GM12891 (cell line): ENCODE data around the gene GPSM1.

Experiments used
- DNase-seq: peaks from one replicate; pipeline ENCODE4 v3.0.0; 2011; ENCODE audit warnings: low spot score; ENCODE audit not compliant: insufficient read length
- FAIRE-seq: peaks from 2 replicates; lab custom pipeline; 2011; peaks lifted over from hg19 to GRCh38; lab: Jason Lieb, UNC
- PAX5 ChIP-seq: IDR thresholded peaks from 2 replicates; pipeline ENCODE4 v1.6.1; 2011; ENCODE audit warnings: low read length, moderate library complexity, mild to moderate bottlenecking; ENCODE audit not compliant: insufficient read depth, severe bottlenecking
- POLR2A ChIP-seq: IDR thresholded peaks from 2 replicates; pipeline ENCODE4 v1.6.1; 2011; ENCODE audit warnings: low read depth, low read length, control low read depth
- POLR2AphosphoS5 ChIP-seq: IDR thresholded peaks from 2 replicates; pipeline ENCODE4 v1.6.1; 2011; ENCODE audit warnings: low read depth, low read length, control low read depth
- POU2F2 ChIP-seq: IDR thresholded peaks from 2 replicates; pipeline ENCODE4 v1.6.1; 2011; ENCODE audit warnings: low read depth, mild to moderate bottlenecking, control low read depth, low read length, moderate library complexity
- SPI1 ChIP-seq: IDR thresholded peaks from 2 replicates; pipeline ENCODE4 v1.6.1; 2011; ENCODE audit warnings: low read depth, low read length, control low read depth
- TAF1 ChIP-seq: IDR thresholded peaks from 2 replicates; pipeline ENCODE4 v1.6.1; 2011; ENCODE audit warnings: low read depth, low read length, control low read depth

GPSM1 gene

DNA sequence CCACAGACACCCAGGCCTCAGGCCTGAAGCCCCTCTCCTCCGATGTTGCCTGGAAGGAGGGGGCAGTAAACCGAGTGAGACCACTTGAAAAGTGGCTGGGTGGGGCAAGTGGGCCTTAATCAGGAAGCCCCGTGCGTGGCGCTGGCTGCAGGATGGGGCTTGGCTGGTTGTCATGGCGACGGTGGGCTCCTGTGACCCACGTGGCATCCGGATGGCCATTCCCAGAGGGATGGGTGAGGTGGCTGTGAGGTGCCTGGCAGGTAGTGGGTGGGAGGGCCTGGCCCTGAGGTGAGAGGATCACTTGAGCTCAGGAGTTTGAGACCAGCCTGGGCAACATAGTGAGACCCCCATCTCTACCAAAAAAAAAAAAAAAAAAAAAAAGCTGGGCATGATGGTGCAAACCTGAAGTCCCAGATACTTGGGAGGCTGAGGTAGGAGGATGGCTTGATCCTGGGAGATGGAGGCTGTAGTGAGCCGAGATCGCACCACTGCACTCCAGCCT is 5.2 kb downstream of the GPSM1 start:
- FAIRE-seq (no peak), DNase-seq (no peak)
- no peak for TF ChIP-seq POLR2AphosphoS5
- TF ChIP-seq SPI1: no peak
- TF ChIP-seq PAX5: no peak
- no peak for TF ChIP-seq TAF1
- no peak for TF ChIP-seq POU2F2
- no peak for TF ChIP-seq POLR2A

DNA sequence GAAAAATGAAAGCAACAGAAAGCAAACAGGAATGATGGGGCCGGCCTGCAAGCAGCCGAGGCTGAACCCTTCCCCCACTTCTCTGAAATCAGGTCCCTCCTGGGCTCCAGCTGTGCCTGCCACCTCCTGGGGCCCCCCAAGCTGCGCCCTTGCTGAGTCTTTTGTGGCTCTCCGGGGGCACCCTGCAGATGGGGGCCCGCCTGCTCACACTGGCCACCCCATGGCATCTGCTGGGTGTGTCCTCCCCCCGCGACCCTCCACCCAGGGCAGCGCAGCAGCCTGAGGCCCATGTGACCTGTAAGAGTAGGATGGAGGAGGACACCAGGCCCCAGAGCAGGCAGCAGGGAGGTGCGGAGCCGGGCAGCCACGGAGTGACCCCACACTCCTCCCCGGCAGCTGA is 5.7 kb downstream of the GPSM1 start:
- FAIRE-seq (no peak), DNase-seq (no peak)
- TF ChIP-seq POU2F2 (no peak), TAF1 (no peak), PAX5 (no peak), SPI1 (no peak)

DNA sequence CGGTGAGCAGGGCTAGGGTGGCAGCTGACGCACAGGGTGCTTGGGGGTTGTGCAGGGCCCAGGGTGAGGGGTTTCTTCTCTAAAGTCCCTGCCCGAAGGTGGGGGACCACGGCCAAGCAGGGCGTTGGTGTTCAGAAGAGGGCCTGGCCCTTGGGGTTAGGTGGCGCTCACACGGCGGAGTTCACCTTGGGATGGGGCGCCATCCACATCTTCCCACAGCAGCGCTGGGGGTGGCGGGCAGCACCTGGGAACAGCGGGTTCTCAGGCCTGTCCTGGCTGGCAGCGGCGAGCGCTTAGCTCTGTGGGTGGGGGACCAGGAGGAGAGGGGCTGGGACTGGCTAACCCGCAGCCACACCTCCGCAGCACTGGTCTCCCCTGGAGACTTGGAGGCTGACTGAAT is 6.1 kb downstream of the GPSM1 start:
- TF ChIP-seq PAX5 (no peak), POLR2AphosphoS5 (no peak), POU2F2 (no peak), POLR2A (no peak), SPI1 (no peak), TAF1 (no peak)
- no peak for DNase-seq
- no peak for FAIRE-seq

DNA sequence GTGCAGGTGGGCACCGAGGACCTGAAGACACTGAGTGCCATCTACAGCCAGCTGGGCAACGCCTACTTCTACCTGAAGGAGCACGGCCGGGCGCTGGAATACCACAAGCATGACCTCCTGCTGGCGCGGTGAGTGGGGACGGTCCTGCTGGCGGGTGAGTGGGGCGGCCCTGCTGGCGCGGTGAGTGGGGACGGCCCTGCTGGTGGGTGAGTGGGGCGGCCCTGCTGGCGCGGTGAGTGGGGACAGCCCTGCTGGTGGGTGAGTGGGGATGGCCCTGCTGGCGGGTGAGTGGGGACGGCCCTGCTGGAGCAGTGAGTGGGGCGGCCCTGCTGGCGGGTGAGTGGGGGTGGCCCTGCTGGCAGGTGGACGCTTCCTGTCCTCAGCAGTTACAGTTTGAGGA is 7.2 kb downstream of the GPSM1 start:
- no peak for DNase-seq
- TF ChIP-seq POLR2A (no peak), PAX5 (no peak), SPI1 (no peak), POLR2AphosphoS5 (no peak), POU2F2 (no peak), TAF1 (no peak)
- no peak for FAIRE-seq

DNA sequence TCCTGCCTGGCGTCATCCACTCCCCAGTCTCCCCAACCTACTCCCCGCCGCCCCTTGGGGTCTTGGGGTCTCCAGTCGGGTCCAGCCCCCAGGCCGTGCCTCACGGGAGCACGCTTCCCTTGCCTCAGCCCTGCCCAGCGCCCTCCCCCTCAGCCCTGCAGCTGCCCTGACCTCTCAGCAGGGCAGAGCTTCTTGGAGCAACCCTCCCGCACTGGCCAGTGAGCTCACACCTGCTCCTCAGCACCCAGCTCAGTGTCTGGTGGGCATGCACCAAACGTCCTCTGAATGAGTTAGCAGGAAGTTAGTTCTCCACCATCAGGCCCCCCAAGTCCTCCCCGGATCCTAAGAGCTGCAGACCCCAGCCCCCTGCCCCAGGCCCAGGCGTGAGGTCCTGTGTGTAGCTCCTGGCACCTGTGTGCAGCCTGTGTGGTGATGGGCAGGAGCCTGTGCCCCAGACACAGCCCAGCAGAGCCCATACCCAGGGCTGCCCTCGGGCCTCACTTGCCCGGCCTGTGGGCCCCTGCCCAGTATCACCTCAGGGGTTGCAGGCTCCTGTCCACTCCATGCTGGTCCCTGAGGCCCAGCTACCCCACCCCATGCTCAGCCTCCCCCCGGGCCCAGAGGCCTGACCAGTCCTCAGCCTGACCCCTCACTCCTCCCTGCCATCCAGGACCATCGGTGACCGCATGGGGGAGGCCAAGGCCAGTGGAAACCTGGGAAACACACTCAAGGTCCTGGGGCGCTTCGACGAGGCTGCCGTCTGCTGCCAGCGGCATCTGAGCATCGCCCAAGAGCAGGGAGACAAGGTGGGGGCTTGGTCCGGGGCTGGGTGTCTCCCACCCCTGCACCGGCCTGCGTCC is 8.2 kb downstream of the GPSM1 start:
- TF ChIP-seq SPI1 (no peak), PAX5 (no peak), POLR2A (no peak), TAF1 (no peak), POU2F2 (no peak), POLR2AphosphoS5 (no peak)
- FAIRE-seq: no peak
- no peak for DNase-seq

DNA sequence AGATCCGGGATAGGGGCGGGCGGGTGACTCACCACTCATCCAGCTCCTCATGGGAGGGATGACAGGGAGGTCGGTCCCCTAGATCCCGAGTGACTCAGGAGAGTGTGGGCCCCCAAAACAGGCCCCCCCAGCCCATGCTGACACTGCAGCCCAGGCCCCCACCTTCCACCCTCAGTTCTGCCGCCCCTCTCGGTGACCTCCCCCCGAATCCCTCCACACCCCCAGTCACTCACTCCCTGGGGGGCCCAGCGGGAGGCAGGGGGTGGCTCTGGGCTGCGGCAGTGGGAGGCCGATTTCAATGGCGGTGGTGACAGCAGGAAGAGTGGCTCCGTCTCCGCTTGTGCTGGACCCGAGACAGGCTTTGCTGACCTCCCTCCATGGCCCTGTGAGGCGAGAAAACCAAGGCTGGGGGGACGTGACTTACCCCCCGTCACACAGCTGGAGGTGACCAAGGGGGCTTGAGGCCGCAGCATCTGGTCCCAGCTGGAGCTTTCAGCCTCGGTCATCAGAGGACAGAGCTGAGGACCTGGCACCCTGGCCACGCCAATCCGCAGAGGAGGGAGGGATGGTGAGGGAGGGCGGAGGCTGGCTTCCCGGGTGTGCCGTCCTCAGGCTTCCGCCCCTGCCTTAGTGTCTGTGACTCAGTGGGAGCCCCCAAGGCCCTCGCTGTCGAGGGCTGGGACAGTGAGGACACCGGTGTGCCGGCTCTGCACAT is 9.0 kb downstream of the GPSM1 start:
- FAIRE-seq (no peak), DNase-seq (no peak)
- no peak for TF ChIP-seq SPI1
- no peak for TF ChIP-seq POU2F2
- TF ChIP-seq POLR2A: no peak
- TF ChIP-seq PAX5: no peak
- TF ChIP-seq POLR2AphosphoS5: no peak
- no peak for TF ChIP-seq TAF1

DNA sequence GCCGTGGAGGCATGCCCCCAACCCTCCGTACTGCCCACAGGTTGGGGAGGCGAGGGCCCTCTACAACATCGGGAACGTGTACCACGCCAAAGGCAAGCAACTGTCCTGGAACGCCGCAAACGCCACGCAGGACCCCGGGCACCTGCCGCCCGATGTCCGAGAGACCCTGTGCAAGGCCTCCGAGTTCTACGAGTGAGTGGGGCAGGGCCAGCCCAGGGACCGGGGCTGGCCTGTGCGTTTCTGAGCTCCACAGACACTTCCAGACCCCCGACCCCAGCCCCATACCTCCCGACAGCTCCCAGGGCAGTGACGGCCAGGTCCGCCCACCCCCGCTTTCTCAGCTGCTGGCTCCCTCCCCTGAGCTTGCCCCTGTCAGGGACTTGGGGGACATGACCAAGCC is 9.5 kb downstream of the GPSM1 start:
- FAIRE-seq: no peak
- TF ChIP-seq POLR2AphosphoS5 (no peak), TAF1 (no peak)
- no peak for DNase-seq

DNA sequence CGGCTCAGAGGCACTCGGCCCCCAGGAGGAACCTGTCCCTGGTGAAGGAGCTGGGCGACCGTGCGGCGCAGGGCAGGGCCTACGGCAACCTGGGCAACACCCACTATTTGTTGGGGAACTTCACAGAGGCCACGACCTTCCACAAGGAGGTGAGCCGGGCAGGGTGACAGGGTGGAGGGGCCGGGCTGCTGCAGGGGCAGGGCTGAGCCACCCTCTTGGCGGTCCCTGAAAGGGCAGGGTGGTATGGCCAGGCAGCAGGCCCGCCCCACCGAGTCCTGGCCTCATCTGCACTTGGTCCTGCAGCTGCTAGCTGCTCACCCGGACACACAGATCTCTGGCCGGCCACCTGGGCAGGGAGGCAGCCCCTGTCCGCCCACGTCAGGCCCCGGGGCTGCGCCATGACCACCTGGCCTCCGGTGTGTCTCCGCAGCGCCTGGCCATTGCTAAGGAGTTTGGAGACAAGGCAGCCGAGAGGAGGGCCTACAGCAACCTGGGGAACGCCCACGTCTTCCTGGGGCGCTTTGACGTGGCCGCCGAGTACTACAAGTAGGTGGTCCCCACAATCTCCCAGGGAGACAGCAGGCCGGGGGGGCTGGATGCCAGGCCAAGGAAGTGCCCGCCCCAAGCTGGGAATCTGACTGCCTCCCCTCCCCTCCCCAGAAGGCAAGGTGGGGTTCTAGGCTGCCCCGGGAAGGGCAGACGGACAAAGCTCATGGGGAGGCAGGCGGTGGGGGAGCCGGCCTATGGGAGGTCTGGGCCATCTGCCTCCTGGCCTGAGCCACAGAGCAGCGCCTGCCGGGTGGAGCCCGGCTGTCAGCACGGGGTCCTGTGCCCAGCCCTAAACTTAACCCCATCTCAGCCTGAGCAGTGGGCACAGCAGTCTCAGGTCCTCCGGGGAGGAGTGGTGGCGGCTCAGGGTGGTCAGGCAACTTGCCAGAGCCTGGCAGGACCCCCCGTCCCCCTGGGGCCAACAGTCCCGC is 10.4 kb downstream of the GPSM1 start:
- FAIRE-seq (no peak), DNase-seq (no peak)
- TF ChIP-seq SPI1 (no peak), POLR2A (no peak), TAF1 (no peak), POU2F2 (no peak), PAX5 (no peak), POLR2AphosphoS5 (no peak)

DNA sequence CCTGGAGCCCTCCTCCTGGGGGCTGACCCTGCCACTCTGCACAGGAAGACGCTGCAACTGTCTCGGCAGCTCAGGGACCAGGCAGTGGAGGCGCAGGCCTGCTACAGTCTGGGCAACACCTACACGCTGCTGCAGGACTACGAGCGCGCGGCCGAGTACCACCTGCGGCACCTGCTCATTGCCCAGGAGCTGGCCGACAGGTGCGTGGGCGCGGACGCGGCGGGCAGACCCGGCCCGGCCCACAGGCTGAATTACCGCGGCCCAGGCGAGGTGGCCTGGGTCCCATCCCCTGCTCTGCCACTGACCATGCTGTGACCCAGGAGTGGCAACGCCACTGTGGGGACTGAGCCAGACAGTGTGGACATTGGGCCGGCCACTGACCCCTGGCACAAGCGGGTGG is 11.2 kb downstream of the GPSM1 start:
- FAIRE-seq (no peak), DNase-seq (no peak)
- TF ChIP-seq POLR2AphosphoS5 (no peak), POU2F2 (no peak), TAF1 (no peak), SPI1 (no peak), PAX5 (no peak), POLR2A (no peak)
